A549 (cell line): Measurements from ENCODE around the gene FGF14. TPM values are rescaled to one million over a fixed set of nuclear protein-coding genes. Genes with fewer than 3 reads are reported as not detected.

Experiments
- ATAC-seq, 2 experiments: fragments of 200-7000 bp in 1 of 2; fragments of >200 bp in 1 of 2; cut with Nextera tagmentation in 1 of 2; cut with Tn5 transposase in 1 of 2; 3 replicates each; pipeline versions ENCODE4 v1.8.0 to v1.9.1; 2018 to 2020; ENCODE audit warnings: mild to moderate bottlenecking in 1 of 2, moderate library complexity in 1 of 2
- CTCF ChIA-PET: fragments of 300-600 bp; sonication (Branson Sonifier 250); formaldehyde crosslinking; extraction: SDS; loops from one replicate; lab custom pipeline; 2021; ENCODE audit warnings: antibody characterized with exemption, inconsistent platforms; lab: Yijun Ruan, JAX
- POLR2A ChIA-PET: fragments of 350-600 bp; formaldehyde crosslinking; extraction: SDS; loops from one replicate; lab custom pipeline; 2021; ENCODE audit warnings: antibody characterized with exemption, inconsistent platforms; lab: Yijun Ruan, JAX
- DNase-seq, 2 experiments: peaks; one replicate each; pipeline versions ENCODE4 v3.0.0 to v3.0.0-alpha.2; 2011 to 2016; ENCODE audit warnings: low read depth in 1 of 2, low spot score in 1 of 2
- FAIRE-seq: peaks from 2 replicates; lab custom pipeline; 2011; peaks lifted over from hg19 to GRCh38; lab: Jason Lieb, UNC
- H3K27ac ChIP-seq, 2 experiments: fragments of >200 bp; sonication (Bioruptor Twin); formaldehyde crosslinking; 3 replicates each; pipeline ENCODE4 v1.5.1; 2016 to 2017
- H3K4me1 ChIP-seq: fragments of >200 bp; sonication (Bioruptor Twin); formaldehyde crosslinking; 3 replicates; pipeline ENCODE4 v1.6.1; 2016
- H3K4me2 ChIP-seq: fragments of >200 bp; sonication (Bioruptor Twin); formaldehyde crosslinking; 3 replicates; pipeline ENCODE4 v1.6.1; 2016
- H3K4me3 ChIP-seq: fragments of >200 bp; sonication (Bioruptor Twin); formaldehyde crosslinking; 3 replicates; pipeline ENCODE4 v1.5.1; 2016
- H3K9me3 ChIP-seq: fragments of >200 bp; sonication (Bioruptor Twin); formaldehyde crosslinking; 3 replicates; pipeline ENCODE4 v1.6.1; 2016
- ATOH8 ChIP-seq: fragments of 250-450 bp; sonication (Bioruptor Pico); IDR thresholded peaks from 2 replicates; pipeline ENCODE4 v1.5.0; 2020; ENCODE audit warnings: low read depth, mild to moderate bottlenecking, moderate library complexity
- BCL3 ChIP-seq: fragments of >200 bp; sonication (Bioruptor Twin); formaldehyde crosslinking; IDR thresholded peaks from 3 replicates; pipeline ENCODE4 v1.6.1; 2016
- CBX2 ChIP-seq: fragments of 200-600 bp; sonication (generic); IDR thresholded peaks from 2 replicates; pipeline ENCODE4 v1.6.1; 2016; ENCODE audit warnings: low read depth, mild to moderate bottlenecking, borderline replicate concordance
- CBX8 ChIP-seq: fragments of 200-600 bp; sonication (generic); IDR thresholded peaks from 2 replicates; pipeline ENCODE4 v1.6.1; 2016
- CEBPB ChIP-seq, 2 experiments: fragments of >200 bp in 1 of 2; sonication (Bioruptor Twin) in 1 of 2; formaldehyde crosslinking in 1 of 2; IDR thresholded peaks; 2 replicates each; pipeline ENCODE4 v1.6.1; 2012 to 2016
- EHF ChIP-seq: fragments of 250-450 bp; sonication (Bioruptor Pico); IDR thresholded peaks from 2 replicates; pipeline ENCODE4 v1.5.0; 2020; ENCODE audit warnings: mild to moderate bottlenecking
- FOSL2 ChIP-seq, 2 experiments: fragments of 450-650 bp in 1 of 2; fragments of >200 bp in 1 of 2; sonication (Bioruptor Twin) in 1 of 2; formaldehyde crosslinking; IDR thresholded peaks; 2 replicates each; pipeline versions ENCODE4 v1.5.0 to v1.6.1; 2016 to 2020; ENCODE audit warnings: mild to moderate bottlenecking in 1 of 2, moderate library complexity in 1 of 2
- GATA3 ChIP-seq: IDR thresholded peaks from 2 replicates; pipeline ENCODE4 v1.6.1; 2012; ENCODE audit warnings: borderline replicate concordance
- HEYL ChIP-seq: fragments of 250-450 bp; sonication (Bioruptor Pico); IDR thresholded peaks from 2 replicates; pipeline ENCODE4 v1.8.0; 2021; ENCODE audit warnings: mild to moderate bottlenecking, moderate library complexity
- HOXA7 ChIP-seq: fragments of 250-450 bp; sonication (Bioruptor Pico); IDR thresholded peaks from 2 replicates; pipeline ENCODE4 v1.5.0; 2020; ENCODE audit warnings: mild to moderate bottlenecking, moderate library complexity
- JUN ChIP-seq, 2 experiments: fragments of >200 bp; sonication (Bioruptor Twin); formaldehyde crosslinking; IDR thresholded peaks; 2 replicates in 1 of 2; 3 replicates in 1 of 2; pipeline ENCODE4 v1.6.1; 2016 to 2017
- JUNB ChIP-seq: fragments of >200 bp; sonication (Bioruptor Twin); formaldehyde crosslinking; IDR thresholded peaks from 2 replicates; pipeline ENCODE4 v1.6.1; 2016
- MAFK ChIP-seq: fragments of 450-650 bp; IDR thresholded peaks from 2 replicates; pipeline ENCODE4 v1.6.1; 2014; ENCODE audit not compliant: partially characterized antibody
- MAX ChIP-seq: IDR thresholded peaks from 2 replicates; pipeline ENCODE4 v1.6.1; 2012
- MAZ ChIP-seq: fragments of 150-350 bp; IDR thresholded peaks from 2 replicates; pipeline ENCODE4 v1.6.1; 2014; ENCODE audit warnings: antibody characterized with exemption, low read depth, low read length, borderline replicate concordance
- MYC ChIP-seq: IDR thresholded peaks from 2 replicates; pipeline ENCODE4 v1.6.1; 2012; ENCODE audit warnings: mild to moderate bottlenecking, inconsistent platforms, low read length, improper control_type of control experiment, borderline replicate concordance
- NFE2L2 ChIP-seq: fragments of 150-350 bp; conservative IDR thresholded peaks from 2 replicates; pipeline ENCODE4 v1.6.1; 2014; ENCODE audit warnings: low read length
- NPAS2 ChIP-seq: fragments of 250-450 bp; sonication (Bioruptor Pico); IDR thresholded peaks from 2 replicates; pipeline ENCODE4 v1.8.0; 2022; ENCODE audit warnings: mild to moderate bottlenecking, moderate library complexity, borderline replicate concordance
- PBX3 ChIP-seq: IDR thresholded peaks from 2 replicates; pipeline ENCODE4 v1.6.1; 2012
- POLR2A ChIP-seq: IDR thresholded peaks from 2 replicates; pipeline ENCODE4 v1.6.1; 2012; ENCODE audit warnings: mild to moderate bottlenecking, low read length
- RCOR1 ChIP-seq: fragments of 150-350 bp; IDR thresholded peaks from 2 replicates; pipeline ENCODE4 v1.6.1; 2014; ENCODE audit warnings: antibody characterized with exemption, low read length, low read depth
- SMC3 ChIP-seq: fragments of >200 bp; sonication (Bioruptor Twin); formaldehyde crosslinking; IDR thresholded peaks from 3 replicates; pipeline ENCODE4 v1.6.1; 2018; ENCODE audit warnings: inconsistent platforms
- TP53 ChIP-seq: fragments of 250-450 bp; sonication (Bioruptor Pico); IDR thresholded peaks from 2 replicates; pipeline ENCODE4 v1.5.0; 2021; ENCODE audit warnings: mild to moderate bottlenecking, moderate library complexity
- ZFP36 ChIP-seq: fragments of 450-650 bp; IDR thresholded peaks from 2 replicates; pipeline ENCODE4 v1.6.1; 2014; ENCODE audit warnings: borderline replicate concordance; ENCODE audit not compliant: partially characterized antibody
- ZSCAN20 ChIP-seq: fragments of 250-450 bp; sonication (Bioruptor Pico); IDR thresholded peaks from 2 replicates; pipeline ENCODE4 v1.8.0; 2022; ENCODE audit warnings: mild to moderate bottlenecking, moderate library complexity
- WGBS: methylation state at CpG from one replicate; pipeline ENCODE4 v1.1.6; 2017; ENCODE audit errors: missing lambda C conversion rate; 5-methylcytosine and 5-hydroxymethylcytosine counted together
- polyA plus RNA-seq, 4 experiments: library from polyadenylated mRNA; depleted of rRNA in 3 of 4; stranded (reverse); fragments of >200 nt; fragmentation: RNase III in 1 of 4; extraction: RNeasy Plus Mini Kit Qiagen cat#74134 plus additional on column Dnase treatment in 1 of 4; gene quantifications; 2 replicates in 3 of 4; 3 replicates in 1 of 4; pipeline ENCODE4 v1.2.3, GENCODE V29; 2011 to 2017

The FGF14 gene
- polyA plus RNA-seq, 2 of the 4 experiments (the other 2 are of a cell fraction) = not detected

GRCh38 chr13:101829484-101829883, 572.4 kb downstream of the FGF14 start:
- DNase-seq (no peak), FAIRE-seq (no peak), ATAC-seq (no peak)
- Histone ChIP-seq H3K4me2 (no peak overlapping the region), H3K9me3 (no peaks in the 10 kb centered on the region), H3K4me1 (no peaks in the 10 kb centered on the region), H3K4me3 (no peak overlapping the region), H3K27ac (no peak overlapping the region)
- POLR2A ChIA-PET = no interaction called here
- 0% methylated on average over 2 of the region's 2 CpGs for WGBS
- TF ChIP-seq RCOR1 (no peak), JUNB (no peak)
- CTCF ChIA-PET = no interaction called here

- FAIRE-seq (no peak), DNase-seq (no peak), ATAC-seq (no peak)
- no peak overlapping the region for H3K27ac ChIP-seq
- 19% methylated on average over 4 of the region's 4 CpGs for WGBS
- no peak for TF ChIP-seq CEBPB (IDR thresholded peaks at IDR 0.05)
- no peak for TF ChIP-seq ATOH8 (CRISPR knock-in tag)
- TF ChIP-seq RCOR1 = no peak
- no peak for TF ChIP-seq POLR2A
- TF ChIP-seq EHF (CRISPR knock-in tag) = no peak
- TF ChIP-seq HEYL = no peak
- no peak for TF ChIP-seq CBX8
- TF ChIP-seq ZFP36 = no peak
- no peak for TF ChIP-seq BCL3
- H3K4me1 ChIP-seq = no peaks in the 10 kb centered on the region
- ChIA-PET POLR2A (no interaction called here), CTCF (no interaction called here)
- H3K4me3 ChIP-seq = no peak overlapping the region
- no peak overlapping the region for H3K4me2 ChIP-seq
- H3K9me3 ChIP-seq = no peaks in the 10 kb centered on the region
These were observed 573.7 kb downstream of the FGF14 start for GRCh38 chr13:101828119-101828518.

- POLR2A ChIA-PET = no interaction called here
- CTCF ChIA-PET = no interaction called here
- ATAC-seq (no peak), FAIRE-seq (no peak), DNase-seq (no peak)
- no peak overlapping the region for H3K4me2 ChIP-seq
- no peaks in the 10 kb centered on the region for H3K4me1 ChIP-seq
- H3K4me3 ChIP-seq = no peak overlapping the region
- H3K27ac ChIP-seq = no peak overlapping the region
- TF ChIP-seq HOXA7 (CRISPR knock-in tag) = no peak
- TF ChIP-seq ZSCAN20 (CRISPR knock-in tag) = no peak
- no peak for TF ChIP-seq MAFK
- no peak for TF ChIP-seq JUN (IDR thresholded peaks at IDR 0.05)
- no peak for TF ChIP-seq MYC
- TF ChIP-seq RCOR1 = no peak
- TF ChIP-seq GATA3 = no peak
- no peak for TF ChIP-seq NPAS2 (CRISPR knock-in tag)
- no peak for TF ChIP-seq NFE2L2
- no peak for TF ChIP-seq MAZ
- no peak for TF ChIP-seq SMC3
- TF ChIP-seq PBX3 = no peak
- no peak for TF ChIP-seq MAX
- TF ChIP-seq BCL3 = no peak
- TF ChIP-seq TP53 (CRISPR knock-in tag) = no peak
- no peak for TF ChIP-seq FOSL2 (IDR thresholded peaks at IDR 0.05)
- TF ChIP-seq FOSL2 (CRISPR knock-in tag; IDR thresholded peaks at IDR 0.05) = no peak
- TF ChIP-seq CBX2 = no peak
- H3K9me3 ChIP-seq = no peaks in the 10 kb centered on the region
- WGBS = 41% methylated on average over 3 of the region's 3 CpGs
These were observed 584.0 kb downstream of the FGF14 start for GRCh38 chr13:101817898-101818297.
